HG03135 (cell line): ENCODE results near the gene MAB21L4.

Experiments used
- ATAC-seq: cut with Tn5 transposase; IDR thresholded peaks from one replicate; pipeline ENCODE4 v1.9.1; 2021; ENCODE audit warnings: mild to moderate bottlenecking, moderate library complexity; ENCODE audit not compliant: unreplicated experiment

MAB21L4 gene

DNA sequence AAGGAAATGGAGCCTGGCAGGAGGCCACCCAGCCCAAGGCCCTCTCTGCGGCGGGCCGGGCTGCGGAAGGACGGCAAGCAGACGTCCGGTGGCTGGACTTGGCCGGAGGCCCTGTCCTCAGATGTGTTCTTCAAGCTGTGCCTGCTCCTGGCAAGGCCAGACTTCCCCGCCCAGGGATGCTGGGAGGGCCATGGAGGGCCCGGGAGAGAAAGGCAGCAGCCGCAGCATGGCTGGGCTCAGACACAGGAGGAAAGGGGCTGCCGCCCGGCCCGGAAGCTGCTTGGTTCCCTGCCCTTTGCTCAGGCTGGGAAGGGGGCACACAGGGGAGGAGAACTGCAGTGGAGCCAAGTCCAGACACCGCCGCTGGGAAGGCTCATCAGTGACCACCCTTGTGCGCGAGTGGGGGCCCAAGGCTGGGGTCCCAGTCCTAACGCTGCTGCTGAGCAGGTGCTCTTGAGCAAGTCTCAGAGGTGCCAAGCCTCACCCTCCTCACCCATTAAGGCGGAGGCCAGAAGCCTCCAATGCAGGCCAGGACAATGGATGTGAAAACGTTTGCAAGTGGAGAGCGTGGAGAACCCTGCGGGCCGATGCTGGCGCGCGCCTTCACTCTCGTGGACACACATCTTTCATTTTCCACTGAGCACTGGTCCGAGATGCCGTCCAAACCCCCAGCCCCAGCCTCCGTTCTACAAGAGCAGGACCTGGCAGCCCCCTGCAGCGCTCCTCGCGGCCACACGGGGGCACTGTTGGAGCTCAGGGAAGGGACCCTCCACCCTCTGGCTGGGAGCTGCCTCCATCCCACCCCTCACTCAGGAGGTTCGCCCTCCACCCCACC, 18.1 kb upstream of the MAB21L4 start:
- ATAC-seq, result no peak

DNA sequence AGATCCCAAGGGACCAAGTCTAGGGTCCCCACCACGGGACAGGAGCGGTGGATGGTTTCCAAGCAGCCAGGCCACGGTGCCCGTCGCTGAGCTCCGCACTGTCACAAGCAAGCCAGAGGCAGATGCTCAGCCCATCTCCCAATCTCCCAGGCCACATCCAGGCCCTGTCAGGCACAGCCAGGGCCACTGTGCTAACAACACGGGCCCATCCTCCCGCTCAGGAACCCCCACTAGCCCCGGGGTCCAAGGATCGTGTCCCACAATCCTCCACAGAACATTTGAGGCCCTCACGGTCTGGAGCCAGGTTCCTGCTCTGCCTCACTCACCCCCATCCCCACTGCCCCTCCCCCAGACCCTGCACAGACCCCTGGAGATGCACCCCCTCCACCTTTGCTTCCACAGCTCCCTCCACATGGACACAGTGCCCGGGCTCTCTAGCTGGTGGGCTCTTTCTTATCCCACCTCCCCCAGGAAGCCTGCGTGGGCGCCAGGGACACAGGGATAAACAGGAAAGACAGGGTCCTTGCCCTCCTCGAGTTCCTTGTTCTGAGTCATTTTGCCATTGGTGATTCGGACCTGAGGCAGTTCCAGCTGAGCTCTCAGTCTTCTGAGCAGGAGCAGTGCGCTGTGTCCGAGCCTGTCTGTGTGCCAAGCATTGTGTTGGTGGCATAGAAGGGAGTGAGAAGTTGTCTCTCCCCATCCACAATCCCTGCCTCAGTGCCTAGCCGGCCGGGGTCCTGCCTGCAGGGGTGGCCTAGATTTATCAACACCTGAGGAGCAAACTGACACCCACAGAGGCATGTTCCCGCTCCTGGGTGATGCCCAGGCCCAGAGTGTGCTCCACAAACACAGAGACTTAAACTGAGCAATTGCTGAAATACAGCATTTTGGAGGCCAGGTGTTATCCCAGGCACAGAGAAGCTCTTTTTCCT, 17.2 kb upstream of the MAB21L4 start:
- ATAC-seq, result no peak

DNA sequence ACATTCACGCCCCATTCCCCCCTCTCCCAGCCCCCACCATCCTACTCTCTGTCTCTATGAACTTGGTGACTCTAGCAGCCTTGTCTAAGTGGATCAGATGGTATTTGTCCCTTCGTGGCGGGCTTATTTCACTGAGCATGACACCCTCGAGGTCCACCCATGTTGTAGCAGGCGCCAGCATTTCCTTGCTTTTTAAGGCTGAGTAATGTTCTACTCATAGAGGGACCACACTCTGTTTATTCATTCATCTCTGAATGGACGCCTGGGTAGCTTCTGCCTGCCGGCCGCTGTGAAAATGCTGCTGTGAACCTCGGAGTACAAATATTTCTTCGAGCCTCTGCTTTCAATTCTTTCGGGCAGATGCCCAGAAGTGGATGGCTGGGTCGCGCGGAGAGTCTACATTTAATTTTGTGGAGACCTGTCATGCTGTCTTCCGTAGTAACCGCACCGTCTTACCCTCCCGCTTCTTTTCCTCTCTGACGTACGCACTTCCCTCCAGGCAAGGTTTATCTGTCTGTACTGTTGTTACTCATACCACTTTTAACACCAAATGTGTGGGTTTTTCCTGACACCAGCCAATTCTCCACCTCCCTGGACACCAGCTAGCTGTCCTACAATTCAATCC, 15.8 kb upstream of the MAB21L4 start:
- no peak for ATAC-seq

DNA sequence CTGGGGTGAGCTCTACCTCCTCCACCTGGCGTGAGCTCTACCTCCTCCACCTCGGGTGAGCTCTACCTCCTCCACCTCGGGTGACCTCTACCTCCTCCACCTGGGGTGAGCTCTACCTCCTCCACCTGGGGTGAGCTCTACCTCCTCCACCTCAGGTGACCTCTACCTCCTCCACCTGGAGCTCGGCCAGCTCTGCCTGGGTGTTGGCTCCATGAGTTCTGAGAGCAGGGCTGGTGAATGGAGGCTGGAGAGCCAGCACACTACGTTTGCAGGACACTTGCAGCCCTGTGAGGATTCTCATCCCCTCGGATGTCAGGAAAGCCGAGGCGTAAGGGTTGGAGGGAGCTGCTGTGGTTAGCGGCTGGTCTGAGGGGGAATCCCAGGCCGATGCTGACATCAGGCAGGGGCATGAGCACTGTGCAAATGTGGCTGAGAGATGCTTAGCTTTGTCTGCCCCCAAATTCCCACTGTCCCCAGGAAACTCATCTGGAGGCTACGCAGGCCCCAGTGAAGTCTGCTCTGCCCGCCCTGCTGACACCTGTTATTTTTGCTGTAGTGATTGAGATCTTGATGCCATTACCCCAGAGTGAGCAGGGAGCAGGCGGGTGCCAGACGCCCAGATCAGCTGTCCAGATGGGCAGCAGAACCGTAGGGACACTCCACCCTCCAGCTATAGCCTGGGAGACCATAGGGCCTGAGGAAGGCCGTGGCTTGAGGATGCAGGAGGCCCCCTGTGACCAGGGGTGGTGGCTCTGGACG, 13.4 kb upstream of the MAB21L4 start:
- no peak for ATAC-seq

- ATAC-seq, result no peak
These were observed 11.1 kb upstream of the MAB21L4 start for GRCh38 chr2:240906911-240907590.

- no peak for ATAC-seq
These were observed 10.4 kb upstream of the MAB21L4 start, which contains the start of gene CROCC2 for GRCh38 chr2:240906141-240906910. Gene CROCC2 (plus strand): TSS chr2:240906336. CDS start chr2:240906514, 178 bp downstream.

GRCh38 chr2:240905176-240905781, 9.3 kb upstream of the MAB21L4 start:
- no peak for ATAC-seq

DNA sequence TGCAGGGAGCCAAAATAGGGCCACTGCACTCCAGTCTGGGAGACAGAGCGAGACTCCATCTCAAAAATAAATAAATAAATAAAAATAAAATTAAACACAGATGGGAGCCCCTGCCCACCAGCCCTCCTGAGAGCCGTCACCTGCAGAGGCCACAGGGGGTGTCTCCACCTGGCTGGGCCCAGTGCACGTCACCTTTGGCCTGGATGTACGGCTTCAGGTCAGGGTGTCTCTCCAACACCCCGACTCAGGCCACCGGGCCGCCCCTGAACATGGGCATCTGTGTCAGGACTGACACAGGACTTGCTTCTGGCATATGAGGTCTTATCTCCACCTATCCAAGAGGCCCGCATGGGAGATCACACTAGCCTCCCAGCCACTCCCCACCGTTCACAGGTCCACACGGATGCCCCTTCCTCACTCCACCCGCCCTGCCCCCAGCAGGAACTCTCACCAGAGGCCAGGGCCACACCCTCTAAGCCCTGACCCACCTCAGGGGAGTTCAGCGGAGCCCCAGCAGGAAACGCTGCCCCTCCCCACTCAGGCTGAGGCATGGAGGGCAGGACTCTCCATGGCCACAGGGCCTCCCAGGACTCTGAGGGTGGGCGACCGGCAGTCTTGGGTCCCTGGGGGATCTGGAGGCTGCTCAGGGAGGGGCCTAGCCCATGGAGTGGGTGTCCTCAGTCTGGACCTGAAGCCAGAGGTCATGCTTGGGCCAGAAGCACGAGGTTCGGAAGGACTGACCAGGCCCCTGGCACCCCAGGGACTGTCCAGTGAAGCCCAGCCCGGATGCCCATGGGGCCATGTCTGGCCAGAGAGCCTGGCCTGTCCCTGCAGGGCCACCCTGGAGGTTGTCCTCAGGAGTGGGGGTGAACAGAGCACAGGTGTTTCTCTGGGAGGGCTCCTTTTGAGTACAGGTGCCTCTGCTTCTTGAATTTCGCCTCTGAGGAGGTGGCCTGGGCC, 8.5 kb upstream of the MAB21L4 start:
- ATAC-seq, result no peak

DNA sequence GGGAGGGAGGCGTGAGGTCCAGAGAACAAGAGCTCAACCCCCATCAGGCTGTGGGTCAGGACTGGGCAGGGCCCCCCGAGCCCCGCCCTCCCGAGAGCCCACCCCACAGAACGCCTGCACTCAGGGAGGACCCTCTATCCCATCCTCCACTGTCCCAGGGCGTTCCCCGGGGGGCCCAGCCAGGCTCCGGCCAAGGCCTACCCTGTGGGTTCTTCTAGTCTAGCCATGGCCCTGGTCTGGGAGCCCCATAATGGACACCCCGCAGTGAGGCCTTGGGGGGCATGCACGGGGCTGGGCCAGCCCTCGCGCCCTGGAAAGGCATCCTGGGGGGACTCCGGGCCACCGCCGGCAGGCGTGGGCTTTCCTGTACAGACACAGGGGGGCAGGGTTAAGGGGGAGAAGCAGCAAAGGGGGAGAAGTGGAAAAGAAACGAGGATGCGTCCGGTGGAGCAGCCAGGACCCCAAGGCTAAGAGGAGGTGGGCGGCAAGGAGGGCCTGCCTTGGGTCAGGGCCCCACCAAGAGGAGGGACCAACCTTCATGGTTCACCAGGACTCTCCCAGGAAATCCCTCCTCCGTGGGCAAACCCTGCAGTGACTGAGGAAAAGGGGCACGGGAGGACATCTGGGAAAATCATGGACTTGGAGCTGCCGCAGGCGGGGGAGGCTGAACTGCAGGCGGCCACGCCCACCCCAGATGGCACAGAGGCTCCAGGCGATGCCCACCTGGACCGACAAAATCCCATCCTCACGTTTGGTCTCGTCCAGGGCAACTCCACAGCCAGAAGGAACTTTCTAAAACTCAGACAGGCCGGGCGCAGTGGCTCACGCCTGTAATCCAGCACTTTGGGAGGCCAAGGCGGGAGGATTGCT, 7.5 kb upstream of the MAB21L4 start:
- ATAC-seq, result no peak

DNA sequence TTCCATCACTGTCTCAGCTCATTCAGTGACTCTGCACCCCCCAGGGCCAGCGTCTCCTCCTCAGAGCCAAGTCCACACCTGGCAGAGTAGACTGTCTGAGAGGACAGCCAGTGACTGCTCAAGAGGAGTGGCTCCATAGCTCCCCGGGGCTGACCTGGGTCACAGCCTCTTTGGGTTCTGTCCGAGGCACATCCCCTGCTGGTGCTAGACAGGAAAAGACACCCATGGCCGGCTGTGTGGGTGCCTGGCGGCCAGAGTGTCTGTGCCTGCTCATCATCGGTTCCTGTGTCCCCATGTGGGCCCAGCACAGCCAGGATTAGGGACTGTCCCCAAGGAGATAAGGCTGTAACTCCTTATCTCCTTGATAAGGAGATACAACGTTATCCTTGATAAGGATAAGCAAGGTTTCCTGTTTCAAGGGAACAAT, 6.7 kb upstream of the MAB21L4 start:
- no peak for ATAC-seq

DNA sequence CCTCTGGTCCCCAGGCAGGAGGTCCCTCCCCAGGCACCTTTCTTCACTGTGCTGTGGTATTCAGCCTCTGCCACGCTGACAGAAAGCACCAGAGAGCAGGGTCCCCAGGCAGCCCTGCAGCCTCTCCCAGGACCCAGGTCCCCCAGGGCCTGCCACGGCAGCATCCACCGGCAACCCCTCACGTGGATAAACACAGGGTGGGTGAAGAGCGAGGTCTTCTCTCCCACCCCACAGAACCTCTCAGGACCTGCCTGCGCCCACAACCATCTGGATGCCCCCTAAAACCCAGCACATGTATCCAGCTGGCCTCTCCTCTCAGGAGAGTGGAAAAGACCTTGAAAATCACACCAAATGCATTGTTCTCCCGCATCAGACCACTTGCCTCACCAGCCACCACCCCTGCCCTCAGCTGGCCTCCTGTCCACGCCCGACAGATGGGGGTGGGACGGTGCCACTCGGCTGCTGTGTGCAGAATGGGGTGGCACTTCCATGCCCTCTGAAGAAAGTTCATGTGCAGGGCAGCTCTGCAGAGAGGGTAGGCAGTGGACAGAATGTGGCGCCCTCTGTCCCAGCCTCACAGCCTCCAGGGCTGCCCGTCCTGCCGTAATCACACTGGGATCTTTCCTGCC, 6.1 kb upstream of the MAB21L4 start:
- no peak for ATAC-seq

GRCh38 chr2:240900141-240900860, 4.3 kb upstream of the MAB21L4 start:
- ATAC-seq, result no peak

DNA sequence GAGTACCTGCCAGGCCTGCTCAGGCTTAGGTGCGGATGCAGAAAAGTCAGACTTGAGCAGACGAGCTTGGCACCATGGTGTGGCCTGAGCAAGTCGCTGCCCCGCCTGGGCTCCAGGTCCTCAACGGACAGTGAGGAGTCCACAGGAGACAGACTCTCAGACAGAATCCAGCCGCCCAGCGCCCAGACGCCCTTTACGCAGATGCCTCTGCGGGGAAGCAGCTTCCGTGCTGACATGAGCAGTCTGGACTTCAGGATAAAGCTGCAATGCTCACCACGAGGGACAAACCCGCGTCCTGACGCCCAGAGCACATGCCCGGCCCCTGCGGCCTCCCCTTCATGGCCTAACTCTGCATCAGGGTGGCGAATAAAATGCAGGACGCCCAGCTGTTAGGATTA, 3.5 kb upstream of the MAB21L4 start:
- ATAC-seq, result no peak

- ATAC-seq, result no peak
These were observed 2.9 kb upstream of the MAB21L4 start for GRCh38 chr2:240898731-240899467.
